NCI-H526 (cell line): ENCODE measurements around the gene TSPAN7.

Experiments used
- DNase-seq, 2 experiments: peaks; one replicate each; lab custom pipeline; 2025; lab: John Stamatoyannopoulos, UW

TSPAN7 gene, protein sequence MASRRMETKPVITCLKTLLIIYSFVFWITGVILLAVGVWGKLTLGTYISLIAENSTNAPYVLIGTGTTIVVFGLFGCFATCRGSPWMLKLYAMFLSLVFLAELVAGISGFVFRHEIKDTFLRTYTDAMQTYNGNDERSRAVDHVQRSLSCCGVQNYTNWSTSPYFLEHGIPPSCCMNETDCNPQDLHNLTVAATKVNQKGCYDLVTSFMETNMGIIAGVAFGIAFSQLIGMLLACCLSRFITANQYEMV

GRCh38 chrX:38561126-38561868, at the start of gene TSPAN7:
Gene TSPAN7 (plus strand): TSS chrX:38561542. CDS start chrX:38561547, 5 bp downstream.
- DNase-seq, result peak; percentile 42 to 92

GRCh38 chrX:38513112-38513742, 48.1 kb upstream of the TSPAN7 start:
- no peak for DNase-seq

GRCh38 chrX:38514016-38514854, 47.1 kb upstream of the TSPAN7 start:
- DNase-seq, result no peak

- no peak for DNase-seq
These were observed 46.1 kb upstream of the TSPAN7 start for GRCh38 chrX:38515291-38515690.

- DNase-seq, result no peak
These were observed 45.1 kb upstream of the TSPAN7 start for GRCh38 chrX:38516196-38516774.

DNA sequence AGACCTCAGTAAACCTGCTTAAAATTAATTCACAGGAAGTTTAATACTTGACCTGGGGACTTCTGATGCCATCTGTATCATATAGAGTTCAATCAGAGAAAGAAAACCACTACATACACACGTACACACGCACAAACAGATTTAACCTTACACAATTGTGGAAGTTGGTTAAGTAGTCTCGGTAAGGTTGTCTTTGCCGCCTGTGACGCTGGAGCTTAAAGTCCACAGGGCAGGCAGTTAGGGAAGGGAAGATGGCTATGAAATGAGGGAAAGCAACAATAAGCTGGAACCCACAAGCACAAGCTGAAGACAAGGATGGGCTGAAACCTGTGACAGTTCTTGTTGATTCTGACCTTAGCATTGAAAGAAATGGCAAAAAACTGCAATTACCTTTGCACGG, 41.7 kb upstream of the TSPAN7 start:
- DNase-seq, result no peak

- DNase-seq, result no peak
These were observed 23.2 kb upstream of the TSPAN7 start for GRCh38 chrX:38538134-38538533.

DNA sequence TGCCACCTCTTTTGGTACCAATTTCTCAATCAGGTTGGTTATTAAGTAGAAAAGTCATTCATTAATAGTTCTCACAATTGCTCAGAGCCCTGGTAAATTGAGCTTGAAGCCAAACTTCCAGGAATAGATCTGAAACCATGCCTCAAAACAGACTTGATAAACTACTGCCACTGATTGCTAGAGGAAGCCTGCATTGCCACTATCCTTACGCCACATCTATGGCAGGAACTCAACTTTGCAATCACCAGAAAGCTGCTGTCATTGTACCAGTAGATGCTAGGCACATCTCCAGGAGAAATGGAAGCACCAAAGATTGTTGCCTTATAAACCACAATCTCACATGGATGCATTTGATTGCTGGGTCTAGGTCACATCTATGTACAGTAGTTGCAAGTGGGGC, 21.6 kb upstream of the TSPAN7 start:
- DNase-seq, result no peak

DNA sequence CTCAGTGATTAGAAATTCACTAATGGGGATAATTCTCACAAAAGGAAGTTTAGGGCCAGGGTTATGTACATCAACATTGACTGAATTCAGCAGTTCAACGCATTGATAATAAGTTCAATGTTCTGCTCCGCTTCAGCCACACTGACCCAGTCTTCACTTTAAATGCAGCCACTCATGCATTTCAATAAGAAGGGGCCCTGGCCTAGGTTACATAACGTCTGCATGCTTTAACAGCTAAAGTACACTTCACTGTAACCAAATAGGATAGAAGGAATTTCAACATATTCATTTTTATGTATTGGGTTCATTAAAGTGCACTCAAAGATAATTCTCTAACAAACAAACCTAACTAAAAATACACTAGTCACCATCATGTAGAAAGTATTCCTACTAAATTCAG, 12.8 kb upstream of the TSPAN7 start:
- peak in 1 of 2 experiments; percentile 40 for DNase-seq

GRCh38 chrX:38552721-38553120, 8.6 kb upstream of the TSPAN7 start:
- DNase-seq, result no peak

- DNase-seq, result no peak
These were observed 2.7 kb upstream of the TSPAN7 start for GRCh38 chrX:38558686-38559085.

DNA sequence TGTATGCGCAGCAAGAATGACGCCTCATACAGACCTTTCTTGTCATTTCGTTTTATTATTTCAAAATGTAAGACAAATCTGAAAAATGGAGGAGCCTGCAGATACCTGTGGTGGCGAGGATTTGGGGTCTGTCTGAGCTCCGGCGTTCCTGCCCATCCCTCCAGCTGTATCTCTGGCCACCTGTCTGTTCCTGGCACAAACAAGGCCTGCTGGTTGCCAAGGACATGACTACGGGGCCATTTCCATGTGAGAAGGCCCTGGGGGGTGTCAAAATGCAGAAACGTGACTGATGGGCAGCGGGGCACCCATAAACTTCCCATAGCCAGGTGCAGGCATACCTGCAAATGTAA, 591 bp upstream of the TSPAN7 start:
- peak in 1 of 2 experiments; percentile 52 for DNase-seq

DNA sequence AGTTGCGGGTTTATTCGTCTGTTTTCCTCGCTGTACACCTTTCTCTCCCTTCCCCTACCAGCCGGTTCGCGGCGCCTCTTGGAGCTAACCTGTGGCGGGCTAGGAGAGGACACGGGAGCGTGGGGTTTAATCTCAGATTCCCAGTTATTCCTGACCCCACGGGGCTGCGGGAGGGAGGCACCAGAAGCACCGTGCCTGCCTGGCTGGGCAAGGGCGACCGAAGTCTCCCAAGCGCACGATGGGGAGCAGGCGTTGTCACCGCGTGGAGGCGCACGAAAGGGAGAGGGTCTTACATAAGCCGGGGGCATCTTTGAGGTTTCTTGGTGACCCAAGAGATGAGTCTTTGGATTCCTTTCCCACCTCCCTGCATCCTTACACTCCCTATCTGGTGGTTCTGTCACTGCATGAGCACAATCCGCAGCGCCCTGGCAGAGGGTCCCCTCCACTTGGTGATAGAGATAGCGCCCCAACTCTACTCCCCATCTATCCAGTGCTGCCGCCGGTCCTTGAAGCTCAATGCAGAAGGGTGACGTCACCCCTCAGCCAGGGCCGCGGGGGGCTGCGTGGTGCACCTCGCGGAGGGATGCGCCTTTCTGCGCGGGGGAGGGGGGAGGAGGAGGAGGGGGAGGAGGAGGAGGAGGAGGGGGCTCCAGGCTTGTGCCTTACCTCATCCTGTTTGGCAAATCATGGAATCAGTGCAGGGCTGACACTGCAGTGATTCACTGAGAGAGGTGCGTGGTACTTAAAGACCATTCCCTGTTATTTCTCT, 793 bp downstream of the TSPAN7 start:
- peak in 1 of 2 experiments; percentile 44 for DNase-seq

GRCh38 chrX:38563030-38563429, 1.7 kb downstream of the TSPAN7 start:
- no peak for DNase-seq

- DNase-seq, result no peak
These were observed 9.1 kb downstream of the TSPAN7 start for GRCh38 chrX:38570396-38570795.

DNA sequence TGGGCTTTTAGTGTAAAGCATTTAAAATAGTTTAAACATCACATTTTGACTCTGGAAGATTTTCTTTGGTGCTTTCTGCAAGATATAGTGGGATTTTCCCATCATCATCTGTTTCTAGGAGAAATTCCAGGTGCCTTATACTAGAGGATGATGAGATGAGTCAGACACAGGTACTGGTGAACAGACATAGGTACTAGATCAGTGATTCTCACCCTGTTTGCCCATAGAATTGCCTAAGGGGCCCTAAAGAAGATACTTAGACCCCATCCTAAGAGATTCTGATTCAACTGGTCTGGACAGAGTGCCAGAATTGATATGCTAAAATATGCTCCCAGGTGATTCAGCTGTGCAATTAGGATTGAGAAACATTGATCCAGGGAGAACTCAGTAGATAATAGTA, 9.7 kb downstream of the TSPAN7 start:
- no peak for DNase-seq

- no peak for DNase-seq
These were observed 13.5 kb downstream of the TSPAN7 start for GRCh38 chrX:38574858-38575257.

DNA sequence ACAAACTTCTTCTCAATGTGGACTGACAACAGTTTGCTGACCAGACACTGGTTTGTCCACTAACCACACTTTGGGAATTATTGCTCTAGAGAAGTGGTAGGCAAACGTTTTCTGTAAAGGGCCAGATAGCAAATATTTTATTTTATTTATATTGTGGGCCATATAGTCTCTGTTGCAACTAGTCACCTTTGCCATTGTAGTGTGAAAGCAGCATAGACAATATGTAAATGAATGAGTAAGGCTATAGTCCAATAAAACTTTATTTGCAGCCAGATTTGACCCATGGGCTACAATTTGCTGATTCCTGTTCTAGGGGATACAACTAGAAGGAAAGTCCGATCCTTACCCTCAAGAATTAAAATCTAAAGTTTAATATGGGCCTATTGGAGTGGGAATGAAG, 14.5 kb downstream of the TSPAN7 start:
- no peak for DNase-seq

- DNase-seq, result no peak
These were observed 16.4 kb downstream of the TSPAN7 start for GRCh38 chrX:38577738-38578137.

- DNase-seq, result peak; percentile 7 to 17
These were observed 16.8 kb downstream of the TSPAN7 start for GRCh38 chrX:38578167-38578566.

DNA sequence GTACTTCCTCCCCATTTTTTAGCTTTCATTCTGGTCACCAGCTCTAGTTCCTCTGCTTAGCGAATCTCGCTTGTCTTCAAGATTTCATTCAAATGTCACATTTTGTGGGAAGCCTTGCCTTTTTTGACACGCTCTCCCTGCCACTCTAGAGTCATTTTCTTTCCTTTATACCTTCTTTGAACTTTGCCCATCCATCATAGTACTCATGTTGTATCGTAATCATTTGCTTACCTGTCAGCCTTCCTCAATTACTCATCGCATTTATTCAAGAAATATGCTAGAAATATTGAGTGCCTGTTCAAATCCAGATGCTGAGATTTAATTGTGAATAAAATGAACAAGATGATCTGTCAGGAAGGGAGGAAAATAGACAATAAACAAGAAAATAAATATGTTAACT, 21.8 kb downstream of the TSPAN7 start:
- no peak for DNase-seq
